ENCODE results near the gene XYLB. TPM values are rescaled to one million over a fixed set of nuclear protein-coding genes. Genes with fewer than 3 reads are reported as not detected.

XYLB gene
- total RNA-seq, 1 experiment from 2014 or later = 3.3 TPM

- TF ChIP-seq EMX1 (CRISPR knock-in tag; IDR thresholded peaks at IDR 0.05) (no peak), PREB (CRISPR knock-in tag; IDR thresholded peaks at IDR 0.05; ENCODE audit: borderline replicate concordance) (no peak), USF2 (CRISPR knock-in tag; IDR thresholded peaks at IDR 0.05) (no peak), FOXP4 (CRISPR knock-in tag; IDR thresholded peaks at IDR 0.05) (no peak), E2F5 (CRISPR knock-in tag; IDR thresholded peaks at IDR 0.05) (no peak), PRRX2 (CRISPR knock-in tag; IDR thresholded peaks at IDR 0.05) (no peak), ZNF317 (CRISPR knock-in tag; IDR thresholded peaks at IDR 0.05; ENCODE audit: borderline replicate concordance, low read depth) (no peak), CREB1 (CRISPR knock-in tag; IDR thresholded peaks at IDR 0.05) (no peak), IRF1 (CRISPR knock-in tag; IDR thresholded peaks at IDR 0.05) (no peak), MXD4 (CRISPR knock-in tag; IDR thresholded peaks at IDR 0.05; ENCODE audit: borderline replicate concordance) (no peak), KAT7 (CRISPR knock-in tag; IDR thresholded peaks at IDR 0.05; ENCODE audit: borderline replicate concordance) (no peak), ZNF263 (CRISPR knock-in tag; IDR thresholded peaks at IDR 0.05; ENCODE audit: low read depth) (no peak), ZNF232 (CRISPR knock-in tag; IDR thresholded peaks at IDR 0.05) (no peak), HMGA2 (CRISPR knock-in tag; IDR thresholded peaks at IDR 0.05) (no peak), ZNF121 (CRISPR knock-in tag; IDR thresholded peaks at IDR 0.05) (no peak), ZNF425 (CRISPR knock-in tag; conservative IDR thresholded peaks at IDR 0.05) (no peak), NR2C2 (CRISPR knock-in tag; IDR thresholded peaks at IDR 0.05) (no peak)
- H3K36me3 Mint-ChIP-seq = no peaks in the 10 kb centered on the region
- H3K9me3 Mint-ChIP-seq = no peaks in the 10 kb centered on the region
- H3K27me3 Mint-ChIP-seq (ENCODE audit: low read depth) = no peaks in the 10 kb centered on the region; the same call in 1 of the 2 replicates
- H3K27ac Mint-ChIP-seq = no peak overlapping the region
- DNase-seq (ENCODE audit: low spot score) (no peak), ATAC-seq (no peak)
- POLR2A ChIA-PET = no interaction called here
- H3K4me1 Mint-ChIP-seq = no peaks in the 10 kb centered on the region
- no peak overlapping the region for H3K4me3 Mint-ChIP-seq
- CTCF ChIA-PET = interaction anchor here (0.9 to 1.2 kb wide), 2 partner anchors 11 to 327 kb away, joined by 3 to 4 read pairs; partner anchors contain the start of gene XYLB
Observed at GRCh38 chr3:38335263-38335662, 11.3 kb upstream of the XYLB start.

- Mint-ChIP-seq H3K27ac (no peak overlapping the region), H3K4me1 (no peaks in the 10 kb centered on the region), H3K9me3 (no peaks in the 10 kb centered on the region), H3K27me3 (ENCODE audit: low read depth) (no peaks in the 10 kb centered on the region; the same call in 1 of the 2 replicates), H3K4me3 (no peak overlapping the region), H3K36me3 (no peaks in the 10 kb centered on the region)
- ChIA-PET CTCF (no interaction called here), POLR2A (no interaction called here)
- no peak for TF ChIP-seq CTCF (IDR thresholded peaks at IDR 0.05)
- DNase-seq (ENCODE audit: low spot score) = no peak
- ATAC-seq = no peak
Observed at GRCh38 chr3:38337703-38338102, 8.9 kb upstream of the XYLB start.
